Forelimb muscle (tissue), 1 donor: ENCODE data around the gene PLEKHH2. TPM values are rescaled to one million over a fixed set of nuclear protein-coding genes. Genes with fewer than 3 reads are reported as not detected.

Experiments
- DNase-seq: peaks from one replicate; pipeline ENCODE4 v3.0.0-alpha.2; 2013; ENCODE audit warnings: low read depth
- polyA plus RNA-seq: library from polyadenylated mRNA; unstranded; fragments of 120-200 nt; gene quantifications from one replicate; pipeline ENCODE4 v1.2.1, GENCODE V29; 2013; ENCODE audit not compliant: insufficient read length

The PLEKHH2 gene
- polyA plus RNA-seq, 1 donor = 7.4 TPM

- DNase-seq = no peak
Measured at GRCh38 chr2:43812006-43812405, 174.9 kb downstream of the PLEKHH2 start.

GRCh38 chr2:43812947-43813346 is 175.9 kb downstream of the PLEKHH2 start:
- DNase-seq = no peak

- no peak for DNase-seq
Measured at GRCh38 chr2:43814711-43815110, 177.7 kb downstream of the PLEKHH2 start.

Other genes with a start within 250 kb of the PLEKHH2 start
- 17.0 TPM for gene THADA, start 41.2 kb upstream of the PLEKHH2 start, polyA plus RNA-seq
- gene C1GALT1C1L, start 39.2 kb downstream of the PLEKHH2 start, polyA plus RNA-seq = 1.0 TPM
- gene DYNC2LI1, start 136.8 kb downstream of the PLEKHH2 start, polyA plus RNA-seq = 19.5 TPM
- gene ABCG5, start 201.6 kb downstream of the PLEKHH2 start, polyA plus RNA-seq = 0.05 TPM
- gene ABCG8, start 201.7 kb downstream of the PLEKHH2 start, polyA plus RNA-seq = 0.09 TPM